ENCODE measurements around the gene TLN1. TPM values are rescaled to one million over a fixed set of nuclear protein-coding genes. Genes with fewer than 3 reads are reported as not detected.

The TLN1 gene
- total and polyA plus RNA-seq, 2 of the 8 experiments (the other 6 are each of a cell fraction or from before 2014, with no cell fraction given), result 28.1 to 90.1 TPM

GRCh38 chr9:35756275-35757225 lies 24.6 kb upstream of the TLN1 start (continued):
- no peak for TF ChIP-seq KDM4A (IDR thresholded peaks at IDR 0.05; ENCODE audit: low read depth, low read length, severe bottlenecking)
- TF ChIP-seq CHD7 (IDR thresholded peaks at IDR 0.05; ENCODE audit: insufficient replicate concordance, low read length), result no peak
- TF ChIP-seq RAD21 (IDR thresholded peaks at IDR 0.05 in 1 of 2, conservative IDR thresholded peaks at IDR 0.05 in 1 of 2; ENCODE audit: low read depth in 2 of 2, low read length in 2 of 2), result peak; percentile 28 to 42
- no peak for TF ChIP-seq FOSL1 (IDR thresholded peaks at IDR 0.05; ENCODE audit: insufficient read depth, low read depth, low read length)
- peak; percentile 79 for TF ChIP-seq TAF7 (optimal IDR thresholded peaks at IDR 0.05; ENCODE audit: borderline replicate concordance, low read depth, low read length)
- no peak for TF ChIP-seq JUND (IDR thresholded peaks at IDR 0.05; ENCODE audit: low read length)
- TF ChIP-seq TAF1 (IDR thresholded peaks at IDR 0.05; ENCODE audit: low read depth, low read length), result no peak
- TF ChIP-seq POLR2AphosphoS5 (IDR thresholded peaks at IDR 0.05; ENCODE audit: low read depth, low read length), result 0 out of 2 replicates have a peak, but pooled peaks have one; percentile 13
- peak; percentile 13; the same call in 1 of the 2 replicates for TF ChIP-seq GABPA (IDR thresholded peaks at IDR 0.05; ENCODE audit: borderline replicate concordance, insufficient read depth, low read length)
